Smooth muscle cell (in vitro differentiated cells): Measurements from ENCODE around the gene KIF11. TPM values are rescaled to one million over a fixed set of nuclear protein-coding genes. Genes with fewer than 3 reads are reported as not detected.
"Not testable (repeated sequence)": the region's sequence is repeated elsewhere in the genome, so short reads cannot be mapped to it uniquely, and the experiment has no call there.

ENCODE experiments used
- DNase-seq: peaks from one replicate; lab custom pipeline; 2025; ENCODE audit not compliant: unreplicated experiment; lab: John Stamatoyannopoulos, UW
- H2AFZ ChIP-seq: fragments of 200-600 bp; sonication (generic); 2 replicates; pipeline ENCODE4 v1.6.0; 2016; ENCODE audit warnings: antibody characterized with exemption, low read depth, mild to moderate bottlenecking
- H3F3A ChIP-seq: fragments of 200-600 bp; sonication (generic); 2 replicates; pipeline ENCODE4 v1.6.0; 2017; ENCODE audit warnings: antibody characterized with exemption, low read depth
- H3K27ac ChIP-seq: fragments of 200-600 bp; sonication (generic); 2 replicates; pipeline ENCODE4 v1.5.1; 2016; ENCODE audit warnings: low read depth, mild to moderate bottlenecking
- H3K27me3 ChIP-seq: fragments of 200-600 bp; sonication (generic); 2 replicates; pipeline ENCODE4 v1.6.1; 2016; ENCODE audit warnings: low read depth, mild to moderate bottlenecking
- H3K36me3 ChIP-seq: fragments of 200-600 bp; sonication (generic); 2 replicates; pipeline ENCODE4 v1.5.1; 2016; ENCODE audit warnings: low read depth
- H3K4me1 ChIP-seq: fragments of 200-600 bp; sonication (generic); 2 replicates; pipeline ENCODE4 v1.5.1; 2016; ENCODE audit warnings: low read depth
- H3K4me2 ChIP-seq: fragments of 200-600 bp; sonication (generic); 2 replicates; pipeline ENCODE4 v1.6.0; 2016; ENCODE audit warnings: mild to moderate bottlenecking
- H3K4me3 ChIP-seq: fragments of 200-600 bp; sonication (generic); 2 replicates; pipeline ENCODE4 v1.5.1; 2016; ENCODE audit warnings: mild to moderate bottlenecking
- H3K79me2 ChIP-seq: fragments of 200-600 bp; sonication (generic); 2 replicates; pipeline ENCODE4 v1.6.0; 2016; ENCODE audit warnings: low read depth, mild to moderate bottlenecking
- H3K9ac ChIP-seq: fragments of 200-600 bp; sonication (generic); 2 replicates; pipeline ENCODE4 v1.6.0; 2016; ENCODE audit warnings: low read depth
- H3K9me3 ChIP-seq: fragments of 200-600 bp; sonication (generic); replicated peaks from 2 replicates; pipeline ENCODE4 v1.5.1; 2016; ENCODE audit warnings: low read depth
- H4K20me1 ChIP-seq: fragments of 200-600 bp; sonication (generic); 2 replicates; pipeline ENCODE4 v1.6.0; 2016; ENCODE audit warnings: low read depth
- WGBS: methylation state at CpG from one replicate; pipeline ENCODE4 v1.1.7; 2016; ENCODE audit warnings: low lambda C conversion rate; 5-methylcytosine and 5-hydroxymethylcytosine counted together
- polyA plus RNA-seq: library from polyadenylated mRNA; unstranded; fragments of >200 nt; fragmentation: Nextera tagmentation; extraction: Ambion mirVana; gene quantifications from 2 replicates; pipeline ENCODE4 v1.2.1, GENCODE V29; 2016
- total RNA-seq: library from RNA; depleted of rRNA; stranded (reverse); fragments of >200 nt; gene quantifications from 2 replicates; pipeline ENCODE4 v1.2.3, GENCODE V29; 2014
- TF ChIP-seq, protein P1 (sequence below): fragments of 200-600 bp; sonication (generic); IDR thresholded peaks from 2 replicates; pipeline ENCODE4 v1.5.1; 2017; ENCODE audit warnings: borderline replicate concordance, mild to moderate bottlenecking, antibody characterized with exemption; ENCODE audit not compliant: insufficient read depth, poor library complexity, severe bottlenecking

Gene KIF11
- total and polyA plus RNA-seq, 2 experiments from 2014 or later, result 6.0 to 9.1 TPM

DNA sequence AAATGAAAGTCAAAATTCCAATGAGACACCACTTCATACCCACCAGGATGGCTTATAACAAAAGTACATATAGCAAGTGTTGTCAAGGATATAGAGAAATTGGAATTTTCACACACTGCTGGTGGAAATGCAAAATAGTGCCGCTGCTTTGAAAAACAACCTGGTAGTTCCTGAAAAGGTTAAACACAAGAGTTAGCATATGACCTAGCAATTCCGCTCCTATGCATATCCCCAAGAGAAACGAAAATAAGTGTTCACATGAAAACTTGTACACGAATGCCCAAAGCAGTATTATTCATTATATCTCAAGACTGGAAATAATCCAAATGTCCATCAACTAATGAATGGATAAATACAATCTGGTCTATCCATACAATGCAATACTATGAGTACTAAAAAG lies 33.9 kb upstream of the KIF11 start:
- H4K20me1 ChIP-seq, result no peaks in the 10 kb centered on the region
- no peaks in the 10 kb centered on the region for H3K4me1 ChIP-seq
- no peaks in the 10 kb centered on the region for H3K9me3 ChIP-seq
- H3K9ac ChIP-seq, result no peak overlapping the region
- WGBS, result 98% methylated on average over 4 of the region's 4 CpGs
- TF ChIP-seq, protein P1, sequence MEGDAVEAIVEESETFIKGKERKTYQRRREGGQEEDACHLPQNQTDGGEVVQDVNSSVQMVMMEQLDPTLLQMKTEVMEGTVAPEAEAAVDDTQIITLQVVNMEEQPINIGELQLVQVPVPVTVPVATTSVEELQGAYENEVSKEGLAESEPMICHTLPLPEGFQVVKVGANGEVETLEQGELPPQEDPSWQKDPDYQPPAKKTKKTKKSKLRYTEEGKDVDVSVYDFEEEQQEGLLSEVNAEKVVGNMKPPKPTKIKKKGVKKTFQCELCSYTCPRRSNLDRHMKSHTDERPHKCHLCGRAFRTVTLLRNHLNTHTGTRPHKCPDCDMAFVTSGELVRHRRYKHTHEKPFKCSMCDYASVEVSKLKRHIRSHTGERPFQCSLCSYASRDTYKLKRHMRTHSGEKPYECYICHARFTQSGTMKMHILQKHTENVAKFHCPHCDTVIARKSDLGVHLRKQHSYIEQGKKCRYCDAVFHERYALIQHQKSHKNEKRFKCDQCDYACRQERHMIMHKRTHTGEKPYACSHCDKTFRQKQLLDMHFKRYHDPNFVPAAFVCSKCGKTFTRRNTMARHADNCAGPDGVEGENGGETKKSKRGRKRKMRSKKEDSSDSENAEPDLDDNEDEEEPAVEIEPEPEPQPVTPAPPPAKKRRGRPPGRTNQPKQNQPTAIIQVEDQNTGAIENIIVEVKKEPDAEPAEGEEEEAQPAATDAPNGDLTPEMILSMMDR, result no peak
- no peaks in the 10 kb centered on the region for H3F3A ChIP-seq
- H3K79me2 ChIP-seq, result peaks cover 39% of the 10 kb centered on the region
- no peak overlapping the region for H2AFZ ChIP-seq
- H3K27me3 ChIP-seq, result no peaks in the 10 kb centered on the region
- peaks cover 17% of the 10 kb centered on the region for H3K36me3 ChIP-seq
- no peak for DNase-seq
- H3K4me2 ChIP-seq, result no peak overlapping the region
- no peak overlapping the region for H3K27ac ChIP-seq
- H3K4me3 ChIP-seq, result no peak overlapping the region

DNA sequence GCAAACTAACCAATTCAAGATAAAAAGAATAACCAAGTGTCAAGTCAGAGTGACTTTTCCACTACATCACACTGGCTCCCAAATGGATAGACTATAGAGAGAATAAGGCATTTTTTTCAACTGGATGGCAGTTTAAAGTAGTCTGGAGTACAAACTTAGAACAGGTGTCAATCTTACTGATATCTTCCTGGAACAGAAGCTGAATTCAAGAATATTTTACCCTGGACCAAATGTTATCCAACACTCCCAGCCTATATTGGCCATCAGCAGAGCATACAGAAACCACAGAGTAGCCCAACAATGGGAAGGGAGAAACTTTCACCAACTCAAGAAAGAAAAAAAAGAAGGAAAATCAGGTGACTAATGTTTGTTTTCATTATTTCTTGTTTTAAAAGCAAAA lies 30.5 kb upstream of the KIF11 start:
- H3F3A ChIP-seq, result no peaks in the 10 kb centered on the region
- H3K79me2 ChIP-seq, result peaks cover 57% of the 10 kb centered on the region
- H3K27ac ChIP-seq, result no peak overlapping the region
- no peak overlapping the region for H2AFZ ChIP-seq
- DNase-seq, result no peak
- no peak overlapping the region for H3K4me2 ChIP-seq
- H3K9me3 ChIP-seq, result no peaks in the 10 kb centered on the region
- TF ChIP-seq, protein P1, result no peak
- H3K9ac ChIP-seq, result no peak overlapping the region
- H3K27me3 ChIP-seq, result no peaks in the 10 kb centered on the region
- peaks cover 13% of the 10 kb centered on the region for H4K20me1 ChIP-seq
- no peak overlapping the region for H3K4me3 ChIP-seq
- no peaks in the 10 kb centered on the region for H3K4me1 ChIP-seq
- H3K36me3 ChIP-seq, result peaks cover 11% of the 10 kb centered on the region

DNA sequence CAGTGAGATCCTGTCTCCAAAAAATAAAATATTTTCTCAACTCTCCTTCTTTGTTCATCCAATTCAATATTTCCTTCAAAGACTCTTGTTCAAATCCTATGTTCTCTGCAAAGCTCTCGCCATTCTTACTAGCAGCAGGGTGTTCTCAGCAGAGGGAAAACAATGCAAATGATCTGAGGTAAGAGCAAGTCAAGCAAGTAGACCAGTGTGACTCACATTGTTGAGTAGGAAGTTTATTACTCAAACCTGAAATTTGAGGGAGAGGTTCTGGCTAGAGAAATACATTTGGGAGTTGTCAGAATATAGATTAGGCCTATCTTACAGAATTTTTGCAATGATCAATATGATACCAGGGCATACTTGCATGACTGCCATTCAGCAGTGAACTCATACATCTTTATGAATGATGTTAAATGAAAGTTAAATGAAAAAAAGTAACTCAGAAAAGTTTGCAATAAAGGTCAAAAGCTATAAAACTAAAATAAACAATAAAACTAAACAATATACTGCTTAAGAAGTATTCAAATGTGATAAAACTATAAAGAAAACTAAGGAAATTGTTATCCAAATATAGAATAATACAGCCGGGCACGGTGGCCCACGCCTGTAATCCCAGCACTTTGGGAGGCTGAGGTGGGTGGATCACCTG lies 24.9 kb upstream of the KIF11 start:
- H3K27me3 ChIP-seq, result no peaks in the 10 kb centered on the region
- peak overlapping the region; percentile 35 for H3K27ac ChIP-seq
- H3K4me2 ChIP-seq, result no peak overlapping the region
- no peaks in the 10 kb centered on the region for H3K9me3 ChIP-seq
- no peak overlapping the region for H3K4me3 ChIP-seq
- peaks cover 14% of the 10 kb centered on the region for H3K4me1 ChIP-seq
- no peaks in the 10 kb centered on the region for H3F3A ChIP-seq
- H3K36me3 ChIP-seq, result no peaks in the 10 kb centered on the region
- WGBS, result 92% methylated on average over 4 of the region's 4 CpGs
- peaks cover 41% of the 10 kb centered on the region for H4K20me1 ChIP-seq
- H2AFZ ChIP-seq, result no peak overlapping the region
- TF ChIP-seq, protein P1, result no peak
- peaks cover 56% of the 10 kb centered on the region for H3K79me2 ChIP-seq
- DNase-seq, result no peak
- no peak overlapping the region for H3K9ac ChIP-seq

DNA sequence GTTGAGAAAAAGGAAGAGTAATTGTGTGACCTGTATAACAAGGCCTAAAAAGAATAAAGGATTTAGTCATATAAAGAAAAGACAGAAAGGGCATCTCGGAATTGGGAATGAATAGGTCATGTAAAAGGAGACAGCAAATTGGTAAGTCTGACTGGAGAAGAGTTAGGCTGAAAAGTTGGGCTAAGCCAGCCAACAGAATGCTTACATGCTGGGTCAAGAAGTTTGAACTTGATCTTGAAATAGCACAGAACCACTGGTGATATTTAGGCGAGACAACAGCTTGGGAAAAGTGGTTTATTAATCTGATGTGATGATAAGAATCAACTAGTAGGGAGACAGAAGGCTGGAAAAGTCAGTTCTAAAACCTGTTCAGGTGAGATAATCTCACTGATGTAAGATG lies 23.9 kb upstream of the KIF11 start:
- H3K9me3 ChIP-seq, result no peaks in the 10 kb centered on the region
- no peak overlapping the region for H3K4me3 ChIP-seq
- no peak overlapping the region for H3K27ac ChIP-seq
- H3K27me3 ChIP-seq, result no peaks in the 10 kb centered on the region
- no peak overlapping the region for H3K4me2 ChIP-seq
- no peaks in the 10 kb centered on the region for H3K36me3 ChIP-seq
- no peak for DNase-seq
- H4K20me1 ChIP-seq, result peaks cover 41% of the 10 kb centered on the region
- 88% methylated on average over 2 of the region's 2 CpGs for WGBS
- H3F3A ChIP-seq, result no peaks in the 10 kb centered on the region
- H3K79me2 ChIP-seq, result peaks cover 56% of the 10 kb centered on the region
- H3K9ac ChIP-seq, result no peak overlapping the region
- H3K4me1 ChIP-seq, result peaks cover 14% of the 10 kb centered on the region
- no peak overlapping the region for H2AFZ ChIP-seq
- TF ChIP-seq, protein P1, result no peak

DNA sequence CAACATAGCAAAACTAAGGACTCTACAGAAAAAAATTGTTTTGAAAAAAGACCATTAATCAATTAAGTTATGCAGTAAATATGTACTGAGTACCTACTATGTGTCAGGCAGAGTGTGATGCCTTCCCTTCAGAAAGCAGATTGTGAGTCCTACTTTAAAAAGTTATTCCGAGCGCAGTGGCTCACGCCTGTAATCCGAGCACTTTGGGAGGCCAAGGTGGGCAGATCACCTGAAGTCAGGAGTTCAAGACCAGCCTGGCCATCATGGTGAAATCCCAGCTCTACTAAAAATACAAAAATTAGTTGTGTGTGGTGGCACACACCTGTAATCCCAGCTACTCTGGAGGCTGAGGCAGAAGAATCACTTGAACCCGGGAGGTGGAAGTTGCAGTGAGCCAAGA lies 23.3 kb upstream of the KIF11 start:
- peaks cover 55% of the 10 kb centered on the region for H3K79me2 ChIP-seq
- not testable (repeated sequence) for H3K36me3 ChIP-seq, H3K4me3 ChIP-seq, DNase-seq, H3K27ac ChIP-seq, H3K9ac ChIP-seq, H3K9me3 ChIP-seq, H3K27me3 ChIP-seq, H2AFZ ChIP-seq, H3F3A ChIP-seq, H3K4me2 ChIP-seq
- H3K4me1 ChIP-seq, result peaks cover 14% of the 10 kb centered on the region
- WGBS, result 98% methylated on average over 5 of the region's 5 CpGs
- H4K20me1 ChIP-seq, result peaks cover 40% of the 10 kb centered on the region
